Measurements from ENCODE around the gene MLLT10. TPM values are rescaled to one million over a fixed set of nuclear protein-coding genes. Genes with fewer than 3 reads are reported as not detected.
A peak's percentile ranks its signal among the peaks of the same experiment; 100 is the strongest.

MLLT10 gene
- total RNA-seq, 1 donor from 2014 or later = 39.0 TPM

- peaks cover 9% of the 10 kb centered on the region for H3K4me1 Mint-ChIP-seq (ENCODE audit: low read depth)
Observed at GRCh38 chr10:21754410-21755011, 220.5 kb downstream of the MLLT10 start.

GRCh38 chr10:21756707-21757106 is 222.7 kb downstream of the MLLT10 start:
- TF ChIP-seq CTCF (IDR thresholded peaks at IDR 0.05) = no peak
- Mint-ChIP-seq H3K27ac (ENCODE audit: unreplicated experiment) (no peak overlapping the region), H3K27me3 (ENCODE audit: low read depth) (no peaks in the 10 kb centered on the region), H3K9me3 (ENCODE audit: low read depth) (no peaks in the 10 kb centered on the region), H3K4me3 (ENCODE audit: unreplicated experiment) (no peak overlapping the region), H3K36me3 (ENCODE audit: low read depth) (peaks cover 14% of the 10 kb centered on the region), H3K4me1 (ENCODE audit: low read depth) (peaks cover 9% of the 10 kb centered on the region)
- DNase-seq (ENCODE audit: low spot score) = no peak

More at GRCh38 chr10:21754410-21755011, 220.5 kb downstream of the MLLT10 start:
- H3K27ac Mint-ChIP-seq (ENCODE audit: unreplicated experiment) = no peak overlapping the region
- H3K4me3 Mint-ChIP-seq (ENCODE audit: unreplicated experiment) = no peak overlapping the region
- TF ChIP-seq CTCF (IDR thresholded peaks at IDR 0.05) = no peak
- DNase-seq (ENCODE audit: low spot score) = no peak
- peaks cover 12% of the 10 kb centered on the region for H3K36me3 Mint-ChIP-seq (ENCODE audit: low read depth)
- no peaks in the 10 kb centered on the region for H3K9me3 Mint-ChIP-seq (ENCODE audit: low read depth)
- H3K27me3 Mint-ChIP-seq (ENCODE audit: low read depth) = no peaks in the 10 kb centered on the region

- peaks cover 14% of the 10 kb centered on the region for H3K36me3 Mint-ChIP-seq (ENCODE audit: low read depth)
- peaks cover 9% of the 10 kb centered on the region for H3K4me1 Mint-ChIP-seq (ENCODE audit: low read depth)
- H3K9me3 Mint-ChIP-seq (ENCODE audit: low read depth) = no peaks in the 10 kb centered on the region
- no peak for TF ChIP-seq CTCF (IDR thresholded peaks at IDR 0.05)
- DNase-seq (ENCODE audit: low spot score) = no peak
- H3K27me3 Mint-ChIP-seq (ENCODE audit: low read depth) = no peaks in the 10 kb centered on the region
- H3K27ac Mint-ChIP-seq (ENCODE audit: unreplicated experiment) = peak overlapping the region; percentile 13
- no peak overlapping the region for H3K4me3 Mint-ChIP-seq (ENCODE audit: unreplicated experiment)
Observed at GRCh38 chr10:21757185-21757901, 223.3 kb downstream of the MLLT10 start.

GRCh38 chr10:21758239-21758638 is 224.2 kb downstream of the MLLT10 start:
- H3K36me3 Mint-ChIP-seq (ENCODE audit: low read depth) = peaks cover 14% of the 10 kb centered on the region
- no peaks in the 10 kb centered on the region for H3K9me3 Mint-ChIP-seq (ENCODE audit: low read depth)
- H3K4me1 Mint-ChIP-seq (ENCODE audit: low read depth) = peaks cover 9% of the 10 kb centered on the region
- DNase-seq (ENCODE audit: low spot score) = no peak
- H3K27me3 Mint-ChIP-seq (ENCODE audit: low read depth) = no peaks in the 10 kb centered on the region
- no peak for TF ChIP-seq CTCF (IDR thresholded peaks at IDR 0.05)
- H3K4me3 Mint-ChIP-seq (ENCODE audit: unreplicated experiment) = no peak overlapping the region
- H3K27ac Mint-ChIP-seq (ENCODE audit: unreplicated experiment) = no peak overlapping the region

GRCh38 chr10:21758696-21759095 is 224.7 kb downstream of the MLLT10 start:
- Mint-ChIP-seq H3K27me3 (ENCODE audit: low read depth) (no peaks in the 10 kb centered on the region), H3K4me1 (ENCODE audit: low read depth) (peaks cover 9% of the 10 kb centered on the region), H3K27ac (ENCODE audit: unreplicated experiment) (no peak overlapping the region), H3K4me3 (ENCODE audit: unreplicated experiment) (no peak overlapping the region), H3K9me3 (ENCODE audit: low read depth) (no peaks in the 10 kb centered on the region), H3K36me3 (ENCODE audit: low read depth) (peaks cover 13% of the 10 kb centered on the region)
- no peak for DNase-seq (ENCODE audit: low spot score)
- TF ChIP-seq CTCF (IDR thresholded peaks at IDR 0.05) = no peak
